Raji (cell line): ENCODE measurements around the gene FOXG1.

Source experiments
- POLR2A ChIP-seq: IDR thresholded peaks from 2 replicates; pipeline ENCODE4 v1.6.1; 2011; ENCODE audit warnings: low read depth, low read length, control low read depth; ENCODE audit not compliant: insufficient read depth

Gene FOXG1

GRCh38 chr14:28767853-28768741, 1.5 kb downstream of the FOXG1 start:
- no peak for TF ChIP-seq POLR2A

DNA sequence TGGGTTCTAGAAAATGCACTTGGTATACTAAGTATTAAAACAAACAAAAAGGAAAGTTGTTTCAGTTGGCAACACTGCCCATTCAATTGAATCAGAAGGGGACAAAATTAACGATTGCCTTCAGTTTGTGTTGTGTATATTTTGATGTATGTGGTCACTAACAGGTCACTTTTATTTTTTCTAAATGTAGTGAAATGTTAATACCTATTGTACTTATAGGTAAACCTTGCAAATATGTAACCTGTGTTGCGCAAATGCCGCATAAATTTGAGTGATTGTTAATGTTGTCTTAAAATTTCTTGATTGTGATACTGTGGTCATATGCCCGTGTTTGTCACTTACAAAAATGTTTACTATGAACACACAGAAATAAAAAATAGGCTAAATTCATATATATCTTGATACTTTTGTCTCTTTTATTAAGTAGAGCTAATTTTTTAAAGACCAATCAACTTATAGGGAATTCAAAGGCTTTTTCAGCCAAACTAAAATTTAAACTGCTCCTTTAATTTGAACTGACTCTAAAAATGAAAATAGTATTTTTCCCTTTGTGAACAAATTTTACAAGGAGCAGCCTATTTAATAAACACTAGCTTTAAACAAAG, 2.8 kb downstream of the FOXG1 start:
- TF ChIP-seq POLR2A: no peak

DNA sequence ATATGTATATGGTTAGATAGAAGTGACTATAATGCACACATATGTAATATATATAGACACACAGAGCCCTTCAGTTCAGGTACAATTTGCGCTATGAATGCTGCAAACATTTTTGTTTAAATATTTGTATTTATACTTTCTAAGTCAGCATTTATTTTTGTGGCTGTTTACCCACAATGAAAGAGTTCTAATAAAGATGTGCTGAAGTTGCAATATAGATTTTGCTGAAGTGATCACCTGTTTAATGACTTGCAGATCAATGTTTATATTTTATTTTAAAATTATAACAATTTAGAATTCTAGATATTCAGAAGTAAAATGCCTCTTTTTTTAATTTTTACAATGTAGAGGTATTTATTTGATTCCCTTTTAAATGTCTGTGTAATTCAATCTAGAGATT, 3.5 kb downstream of the FOXG1 start:
- no peak for TF ChIP-seq POLR2A

DNA sequence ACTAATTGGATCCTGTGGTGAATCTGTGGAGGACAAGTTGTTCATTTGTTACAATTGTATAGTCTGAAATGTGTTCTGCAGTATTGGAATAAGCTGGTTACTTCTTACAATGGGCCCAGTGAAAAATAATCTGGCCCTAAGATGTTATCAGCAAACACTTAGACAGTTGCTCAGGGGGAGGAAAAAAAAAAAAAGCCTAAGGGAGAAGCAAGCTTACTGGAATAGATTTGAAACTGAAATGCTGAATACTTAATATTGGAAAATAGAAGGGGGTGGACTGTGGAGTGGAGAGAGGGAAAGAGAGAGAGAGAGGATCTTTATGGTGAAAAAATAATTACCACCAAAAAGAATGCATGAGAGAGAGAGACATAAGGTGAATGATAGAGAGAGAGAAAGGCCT, 4.0 kb downstream of the FOXG1 start:
- no peak for TF ChIP-seq POLR2A

- TF ChIP-seq POLR2A: no peak
These were observed 4.6 kb downstream of the FOXG1 start for GRCh38 chr14:28771168-28771567.

GRCh38 chr14:28772613-28773012, 6.0 kb downstream of the FOXG1 start:
- no peak for TF ChIP-seq POLR2A

- no peak for TF ChIP-seq POLR2A
These were observed 6.6 kb downstream of the FOXG1 start for GRCh38 chr14:28773176-28773575.

- no peak for TF ChIP-seq POLR2A
These were observed 7.5 kb downstream of the FOXG1 start for GRCh38 chr14:28773861-28774691.

DNA sequence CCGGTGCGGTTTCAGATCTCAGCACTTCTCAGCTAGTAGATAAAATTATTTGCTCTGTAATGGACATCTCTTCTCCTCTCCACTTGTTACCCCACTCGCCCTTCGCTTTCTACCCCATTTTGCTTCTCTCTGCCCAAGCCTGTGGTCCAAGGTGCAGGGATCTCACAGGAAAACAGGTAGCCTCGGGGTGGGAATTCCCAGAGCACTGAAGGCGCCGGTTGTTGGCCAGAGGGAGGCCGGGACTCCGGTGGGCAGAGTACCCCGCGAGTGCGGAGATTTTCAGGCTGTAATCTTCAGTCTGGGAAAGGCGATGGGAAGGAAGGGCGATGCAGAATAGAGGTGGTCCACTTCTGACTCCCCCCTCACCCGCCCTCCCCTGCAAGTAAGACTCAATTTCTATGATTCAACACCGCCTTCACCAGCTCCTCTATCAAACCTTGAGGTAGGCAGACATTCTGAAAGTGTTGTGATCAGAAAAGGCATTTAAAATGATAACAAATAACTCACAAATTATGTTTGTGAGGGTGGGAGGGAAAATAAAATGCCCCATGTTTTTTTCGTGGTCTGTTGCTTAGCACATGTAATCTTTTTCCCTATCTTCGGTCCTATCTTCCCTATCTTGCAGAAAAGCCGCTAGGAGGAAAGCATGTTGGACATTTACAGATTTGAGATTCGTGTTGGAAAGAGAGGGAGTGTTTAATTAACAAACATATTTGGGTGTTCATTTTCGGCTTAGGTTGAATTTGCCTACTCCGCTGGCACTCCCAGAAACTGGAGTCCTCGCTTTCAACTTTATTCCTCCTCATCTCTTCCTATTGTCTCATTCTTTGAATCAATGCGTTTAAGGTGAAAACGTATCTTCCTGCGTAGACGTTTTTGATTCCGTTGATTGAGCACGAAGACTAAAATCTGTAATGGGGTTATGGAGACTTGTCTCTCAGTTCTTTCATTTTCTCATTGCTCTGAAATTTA, 8.5 kb downstream of the FOXG1 start:
- TF ChIP-seq POLR2A: no peak

DNA sequence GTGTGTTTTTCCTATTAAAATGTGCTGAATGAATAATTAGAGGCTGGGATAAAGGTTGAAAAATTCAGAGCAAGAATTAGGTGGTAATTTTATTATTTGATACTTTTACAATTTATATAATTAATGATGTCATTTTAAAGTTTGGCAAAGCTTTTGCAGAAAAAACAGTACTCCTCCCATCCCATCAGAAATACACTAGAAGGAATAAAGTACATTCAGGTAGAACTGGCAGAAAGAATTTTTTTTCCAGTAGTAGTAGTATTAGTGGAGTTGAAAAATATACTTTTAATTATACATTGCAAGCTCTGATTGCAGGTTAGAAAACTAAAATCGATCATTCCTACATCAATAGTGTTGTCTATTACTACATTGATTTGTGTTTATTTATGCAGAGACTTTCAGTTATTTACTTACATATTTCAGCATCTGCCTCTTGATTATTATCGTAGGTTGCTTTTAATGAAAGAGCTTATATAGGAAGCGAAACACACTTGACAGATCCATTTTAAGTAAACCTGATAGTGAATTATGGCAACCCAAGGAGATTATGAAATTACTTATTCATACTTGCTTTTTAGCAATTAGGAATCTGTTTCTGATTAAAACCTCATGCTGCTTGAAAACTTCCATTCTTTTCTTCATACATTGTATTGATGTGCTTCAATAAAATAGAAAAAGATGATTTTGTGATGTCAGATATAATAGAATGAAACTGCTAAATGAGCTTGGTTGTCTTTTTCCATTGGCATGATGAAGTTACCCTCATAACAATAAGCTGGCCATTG, 10.1 kb downstream of the FOXG1 start:
- no peak for TF ChIP-seq POLR2A

- no peak for TF ChIP-seq POLR2A
These were observed 11.0 kb downstream of the FOXG1 start for GRCh38 chr14:28777471-28778137.

GRCh38 chr14:28778138-28779117, 11.8 kb downstream of the FOXG1 start:
- TF ChIP-seq POLR2A: no peak
